H1 (cell line): Measurements from ENCODE around the gene BRINP3.

Experiments
- CEBPB ChIP-seq: IDR thresholded peaks from 2 replicates; pipeline ENCODE4 v1.6.1; 2012; ENCODE audit warnings: low read depth, low read length
- MAFK ChIP-seq: IDR thresholded peaks from 2 replicates; pipeline ENCODE4 v1.6.1; 2012; ENCODE audit warnings: low read depth, mild to moderate bottlenecking, improper control_type of control experiment, low read length
- POLR2AphosphoS5 ChIP-seq: IDR thresholded peaks from 2 replicates; pipeline ENCODE4 v1.6.1; 2011; ENCODE audit warnings: low read depth, low read length
- RFX5 ChIP-seq: IDR thresholded peaks from 2 replicates; pipeline ENCODE4 v1.6.1; 2011; ENCODE audit warnings: low read depth, low read length, improper control_type of control experiment, borderline replicate concordance
- TAF1 ChIP-seq: IDR thresholded peaks from 2 replicates; pipeline ENCODE4 v1.6.1; 2011; ENCODE audit warnings: mild to moderate bottlenecking, low read depth, low read length
- TF ChIP-seq, protein P1 (sequence below), 3 experiments: IDR thresholded peaks; 1 replicate in 2 of 3; 2 replicates in 1 of 3; pipeline versions ENCODE4 v1.5.1 to v1.6.1; 2011; ENCODE audit warnings: low read length in 3 of 3, mild to moderate bottlenecking in 3 of 3, inconsistent platforms in 2 of 3, low read depth in 1 of 3, moderate library complexity in 1 of 3; ENCODE audit not compliant: insufficient read depth in 1 of 3; ENCODE audit errors: control extremely low read depth in 1 of 3

GRCh38 chr1:190084552-190084951 lies 393.1 kb downstream of the BRINP3 start:
- no peak for TF ChIP-seq CEBPB
- TF ChIP-seq POLR2AphosphoS5: no peak
- TF ChIP-seq, protein P1, sequence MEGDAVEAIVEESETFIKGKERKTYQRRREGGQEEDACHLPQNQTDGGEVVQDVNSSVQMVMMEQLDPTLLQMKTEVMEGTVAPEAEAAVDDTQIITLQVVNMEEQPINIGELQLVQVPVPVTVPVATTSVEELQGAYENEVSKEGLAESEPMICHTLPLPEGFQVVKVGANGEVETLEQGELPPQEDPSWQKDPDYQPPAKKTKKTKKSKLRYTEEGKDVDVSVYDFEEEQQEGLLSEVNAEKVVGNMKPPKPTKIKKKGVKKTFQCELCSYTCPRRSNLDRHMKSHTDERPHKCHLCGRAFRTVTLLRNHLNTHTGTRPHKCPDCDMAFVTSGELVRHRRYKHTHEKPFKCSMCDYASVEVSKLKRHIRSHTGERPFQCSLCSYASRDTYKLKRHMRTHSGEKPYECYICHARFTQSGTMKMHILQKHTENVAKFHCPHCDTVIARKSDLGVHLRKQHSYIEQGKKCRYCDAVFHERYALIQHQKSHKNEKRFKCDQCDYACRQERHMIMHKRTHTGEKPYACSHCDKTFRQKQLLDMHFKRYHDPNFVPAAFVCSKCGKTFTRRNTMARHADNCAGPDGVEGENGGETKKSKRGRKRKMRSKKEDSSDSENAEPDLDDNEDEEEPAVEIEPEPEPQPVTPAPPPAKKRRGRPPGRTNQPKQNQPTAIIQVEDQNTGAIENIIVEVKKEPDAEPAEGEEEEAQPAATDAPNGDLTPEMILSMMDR (IDR thresholded peaks at IDR 0.05; ENCODE audit: control extremely low read depth in 1 of 3, insufficient read depth in 1 of 3, low read depth in 1 of 3, low read length in 3 of 3): peak; percentile 57 to 83 (median 74)
- no peak for TF ChIP-seq MAFK
- TF ChIP-seq RFX5: no peak
- no peak for TF ChIP-seq TAF1
